ENCODE measurements around the gene GPR15LG.
"Not testable (repeated sequence)": the region's sequence is repeated elsewhere in the genome, so short reads cannot be mapped to it uniquely, and the experiment has no call there.

The GPR15LG gene

GRCh38 chr10:84166620-84167288 is 6.8 kb upstream of the GPR15LG start:
- no peak for DNase-seq (ENCODE audit: low read depth, low spot score)

- not testable (repeated sequence) for DNase-seq (ENCODE audit: low read depth, low spot score)
Observed at GRCh38 chr10:84167289-84167653, 6.3 kb upstream of the GPR15LG start.

DNA sequence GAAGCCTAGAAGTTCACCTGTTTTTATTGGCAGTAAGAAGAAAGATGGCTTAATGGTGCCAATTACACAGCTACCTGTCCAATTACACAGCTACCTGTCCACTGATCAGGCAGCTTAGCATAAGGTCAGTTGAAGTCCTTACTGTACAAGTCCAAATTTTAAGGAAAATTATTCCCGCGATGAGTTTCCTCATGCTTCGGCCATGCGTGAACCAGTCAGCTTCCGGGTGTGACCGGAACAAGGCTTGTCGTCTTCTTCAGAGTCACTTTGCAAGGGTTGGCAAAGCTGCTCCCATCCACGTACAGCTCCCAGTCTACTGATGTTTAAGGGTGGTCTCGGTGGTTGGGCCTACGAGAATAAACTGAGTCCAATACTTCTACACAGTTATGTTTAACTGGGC is 5.2 kb upstream of the GPR15LG start:
- DNase-seq (ENCODE audit: low read depth, low spot score) = not testable (repeated sequence)

DNA sequence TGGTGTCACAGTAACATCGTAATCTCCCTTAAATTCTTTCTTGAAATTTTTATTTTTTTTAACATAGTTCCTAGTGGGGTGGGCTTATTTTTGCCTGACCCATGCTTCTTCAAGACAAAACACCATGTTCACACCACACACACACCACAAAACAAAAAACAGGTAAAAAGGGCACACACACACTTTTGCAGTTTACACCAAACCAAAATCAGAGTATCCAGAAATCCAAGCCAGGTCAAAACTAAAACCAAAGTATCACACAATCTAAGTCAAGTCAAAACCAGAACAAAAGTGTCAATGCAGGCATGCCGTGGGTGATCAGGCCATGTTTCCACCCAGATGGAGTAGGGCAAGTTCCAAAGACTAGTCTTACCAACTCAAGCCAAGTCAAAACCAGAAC is 2.4 kb upstream of the GPR15LG start:
- DNase-seq (ENCODE audit: low read depth, low spot score) = not testable (repeated sequence)

DNA sequence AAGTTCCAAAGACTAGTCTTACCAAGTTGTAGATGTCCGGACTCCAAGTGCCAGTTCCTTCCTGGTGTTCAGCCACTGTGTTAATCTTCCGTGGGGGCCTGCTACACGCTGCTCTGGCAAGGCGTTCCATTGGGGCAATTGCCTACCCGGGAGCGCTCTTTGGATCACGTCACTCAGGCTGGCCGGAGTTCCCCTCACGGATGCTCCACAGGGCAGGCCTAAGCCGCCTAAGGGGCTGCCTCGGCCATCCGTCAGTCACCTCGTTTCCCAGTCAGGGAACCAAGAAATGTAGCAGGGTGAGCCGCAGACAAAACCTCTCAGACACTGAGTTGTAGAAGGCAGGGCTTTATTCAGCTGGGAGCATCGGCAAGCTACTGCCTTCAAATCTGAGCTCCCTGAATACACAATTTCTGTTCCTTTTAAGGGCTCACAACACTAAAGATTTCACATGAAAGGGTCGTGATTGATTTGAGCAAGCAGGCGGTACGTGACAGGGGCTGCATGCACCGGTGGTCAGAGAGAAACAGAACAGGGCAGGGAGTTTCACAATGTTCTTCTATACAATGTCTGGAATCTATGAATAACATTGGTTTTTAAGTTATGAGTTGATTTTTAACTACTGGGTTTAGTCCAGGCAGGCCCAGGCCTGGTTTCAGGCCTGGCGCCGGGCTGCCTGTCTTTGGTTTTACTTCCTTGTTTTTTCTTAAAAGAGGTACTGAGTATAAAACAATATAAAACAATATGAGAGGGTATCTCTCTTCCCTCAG is 1.7 kb upstream of the GPR15LG start:
- not testable (repeated sequence) for DNase-seq (ENCODE audit: low read depth, low spot score)

DNA sequence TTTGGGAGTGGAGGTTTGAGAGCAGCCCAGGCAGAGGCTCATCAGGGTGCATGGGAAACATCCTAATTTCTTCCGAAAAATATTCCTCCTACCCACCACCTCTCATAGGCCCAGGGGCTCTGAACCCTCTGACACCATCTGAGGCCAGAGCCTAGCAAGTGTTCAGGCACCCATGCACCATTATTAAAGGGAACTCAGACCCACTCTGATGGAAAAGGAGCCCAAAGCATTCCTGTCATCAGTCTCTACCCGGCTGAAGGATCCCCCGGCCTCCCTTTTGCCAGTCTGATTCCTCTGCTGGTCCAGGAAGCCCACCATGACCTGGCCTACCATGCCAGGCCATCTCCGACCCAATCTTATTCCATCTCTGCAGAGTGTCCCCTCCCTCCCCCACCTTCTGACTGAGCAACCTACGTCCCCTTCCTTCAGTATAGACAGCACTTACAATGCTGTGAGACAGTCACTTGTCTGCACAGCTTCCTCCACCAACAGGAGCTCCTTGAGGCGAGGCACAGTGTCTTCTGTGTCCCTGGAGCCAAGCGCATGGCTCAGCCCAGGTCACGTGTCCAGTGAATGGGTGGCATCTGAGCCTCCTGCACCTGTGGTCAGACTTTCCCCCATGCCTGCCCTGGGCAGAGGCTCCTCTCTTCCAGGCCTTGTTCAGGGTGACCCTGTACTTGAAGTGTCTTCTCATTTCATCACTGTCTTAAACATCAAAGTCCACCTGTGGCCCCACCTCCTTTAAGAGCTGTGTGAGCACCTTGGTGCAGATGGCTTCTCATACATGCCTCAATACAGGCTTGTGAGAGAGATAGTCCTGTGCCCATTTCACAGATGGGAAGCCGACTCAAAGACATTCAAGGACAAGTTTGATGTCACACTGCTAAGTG is 889 bp upstream of the GPR15LG start:
- no peak for DNase-seq (ENCODE audit: low read depth, low spot score)

- DNase-seq (ENCODE audit: low read depth, low spot score) = no peak
Observed at GRCh38 chr10:84175436-84175835, 1.8 kb downstream of the GPR15LG start.

GRCh38 chr10:84176351-84176750 is 2.8 kb downstream of the GPR15LG start:
- DNase-seq (ENCODE audit: low read depth, low spot score) = no peak

DNA sequence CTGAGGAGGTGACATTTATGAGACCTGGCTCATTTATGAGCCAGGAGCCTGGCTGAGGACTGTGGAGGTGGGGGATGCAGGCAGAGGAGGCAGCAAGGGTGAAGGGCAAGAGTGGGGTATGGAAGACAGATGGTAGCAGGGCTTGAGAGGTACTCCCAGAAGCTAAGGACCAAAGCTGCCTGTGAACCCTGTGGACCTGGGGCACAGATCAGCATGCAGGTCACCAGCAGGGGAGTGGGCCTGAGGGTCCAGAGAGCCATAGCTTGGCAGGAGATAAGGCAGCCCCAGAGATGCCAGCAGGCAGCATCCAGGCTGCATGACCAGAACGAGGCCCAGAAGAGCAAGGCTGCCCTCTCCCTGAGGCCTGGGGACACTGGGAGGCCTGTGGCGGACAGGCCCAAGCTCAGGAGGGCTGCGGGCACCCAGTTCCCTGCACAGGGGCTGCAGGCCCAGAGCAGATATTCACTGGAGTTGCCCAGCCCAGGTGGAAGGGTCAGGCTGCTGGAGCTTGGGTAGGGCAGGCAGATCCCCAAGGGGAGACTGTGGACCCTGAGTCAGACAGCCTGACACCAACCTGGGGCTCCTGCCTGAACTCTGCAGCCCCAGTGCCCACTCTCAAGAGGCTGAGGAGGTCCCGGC is 3.4 kb downstream of the GPR15LG start:
- no peak for DNase-seq (ENCODE audit: low read depth, low spot score)

GRCh38 chr10:84177541-84178141 is 4.0 kb downstream of the GPR15LG start:
- no peak for DNase-seq (ENCODE audit: low read depth, low spot score)

DNA sequence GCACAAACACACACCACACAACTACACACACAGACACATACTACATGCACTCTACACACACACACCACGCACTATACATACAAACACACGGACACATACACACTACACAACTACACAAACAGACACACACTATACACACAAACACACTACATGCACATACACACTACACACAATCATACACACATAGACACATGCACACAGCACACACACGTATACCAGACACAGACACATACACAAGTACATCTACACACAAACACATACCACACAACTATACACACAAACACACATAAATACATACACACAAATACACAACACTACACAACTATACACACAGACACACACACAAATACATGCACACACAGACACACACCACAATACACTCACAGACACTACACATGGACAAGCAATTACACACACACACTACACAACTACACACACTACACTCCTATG is 4.6 kb downstream of the GPR15LG start:
- DNase-seq (ENCODE audit: low read depth, low spot score) = no peak

GRCh38 chr10:84179059-84179710 is 5.6 kb downstream of the GPR15LG start:
- DNase-seq (ENCODE audit: low read depth, low spot score) = no peak

DNA sequence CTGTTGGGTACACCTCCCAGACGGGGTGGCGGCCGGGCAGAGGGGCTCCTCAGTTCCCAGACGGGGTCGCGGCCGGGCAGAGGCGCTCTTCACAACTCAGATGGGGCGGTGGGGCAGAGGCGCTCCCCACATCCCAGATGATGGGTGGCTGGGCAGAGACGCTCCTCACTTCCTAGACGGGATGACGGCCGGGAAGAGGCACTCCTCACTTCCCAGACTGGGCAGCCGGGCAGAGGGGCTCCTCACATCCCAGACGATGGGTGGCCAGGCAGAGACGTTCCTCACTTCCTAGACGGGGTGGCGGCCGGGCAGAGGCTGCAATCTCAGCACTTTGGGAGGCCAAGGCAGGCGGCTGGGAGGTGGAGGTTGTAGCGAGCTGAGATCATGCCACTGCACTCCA is 6.8 kb downstream of the GPR15LG start:
- not testable (repeated sequence) for DNase-seq (ENCODE audit: low read depth, low spot score)

- DNase-seq (ENCODE audit: low read depth, low spot score) = no peak
Observed at GRCh38 chr10:84181631-84182030, 8.0 kb downstream of the GPR15LG start.

DNA sequence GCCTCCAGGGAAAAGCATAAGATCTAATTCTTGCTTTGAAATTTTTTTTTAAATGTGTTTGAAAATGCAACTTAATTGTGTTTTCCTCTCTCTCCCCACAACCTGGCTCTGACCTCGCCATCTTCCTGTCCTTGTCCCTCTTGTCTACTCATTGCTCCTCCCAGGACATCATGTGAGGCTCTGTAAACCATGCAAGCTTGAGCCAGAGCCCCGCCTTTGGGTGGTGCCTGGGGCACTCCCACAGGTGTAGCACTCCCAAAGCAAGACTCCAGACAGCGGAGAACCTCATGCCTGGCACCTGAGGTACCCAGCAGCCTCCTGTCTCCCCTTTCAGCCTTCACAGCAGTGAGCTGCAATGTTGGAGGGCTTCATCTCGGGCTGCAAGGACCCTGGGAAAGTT is 10.9 kb downstream of the GPR15LG start:
- no peak for DNase-seq (ENCODE audit: low read depth, low spot score)

GRCh38 chr10:84185526-84186175 is 12.1 kb downstream of the GPR15LG start:
- no peak for DNase-seq (ENCODE audit: low read depth, low spot score)

- DNase-seq (ENCODE audit: low read depth, low spot score) = no peak
Observed at GRCh38 chr10:84188815-84189214, 15.2 kb downstream of the GPR15LG start.

DNA sequence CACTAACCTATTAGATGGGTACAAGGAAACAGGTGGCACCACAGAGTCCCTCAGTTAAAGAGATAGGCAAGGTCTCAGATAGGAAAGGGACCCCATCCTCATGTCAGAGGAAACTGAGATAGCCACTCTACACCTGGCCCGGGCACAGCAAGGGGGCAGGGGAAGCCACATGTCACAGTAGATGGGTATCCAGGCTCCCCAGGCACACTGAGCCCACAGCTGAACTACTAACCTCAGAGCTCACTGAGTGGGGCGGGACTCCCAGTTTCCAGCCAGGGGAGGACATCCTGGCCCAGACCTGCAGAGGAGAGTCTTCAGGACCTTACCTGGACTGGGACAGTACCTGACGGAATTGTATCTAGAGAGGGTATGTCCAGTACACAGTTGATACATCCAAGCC is 17.0 kb downstream of the GPR15LG start:
- DNase-seq (ENCODE audit: low read depth, low spot score) = no peak

- DNase-seq (ENCODE audit: low read depth, low spot score) = no peak
Observed at GRCh38 chr10:84191106-84191505, 17.5 kb downstream of the GPR15LG start.

DNA sequence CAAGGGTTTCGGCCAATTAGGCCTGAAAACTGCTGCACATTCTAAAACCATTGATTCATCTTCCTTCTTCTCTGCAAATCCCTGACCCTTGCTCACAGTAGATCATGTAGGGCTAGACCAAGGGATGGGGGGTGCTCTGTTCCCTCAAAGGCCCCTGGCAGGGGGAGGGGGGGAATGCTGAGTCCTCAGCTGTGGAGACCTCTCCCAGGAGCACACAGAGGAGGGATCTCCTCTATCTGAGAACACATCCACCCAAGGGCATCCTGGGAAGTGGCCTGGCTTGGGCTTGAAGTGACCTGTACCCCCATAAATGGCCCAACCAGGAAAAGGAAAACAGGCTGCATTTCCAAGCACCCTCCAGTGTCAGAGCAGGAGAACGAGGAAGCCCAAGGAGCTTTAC is 19.7 kb downstream of the GPR15LG start:
- DNase-seq (ENCODE audit: low read depth, low spot score) = no peak
